Measurements from ENCODE around the gene DENND1A.

Gene DENND1A

DNA sequence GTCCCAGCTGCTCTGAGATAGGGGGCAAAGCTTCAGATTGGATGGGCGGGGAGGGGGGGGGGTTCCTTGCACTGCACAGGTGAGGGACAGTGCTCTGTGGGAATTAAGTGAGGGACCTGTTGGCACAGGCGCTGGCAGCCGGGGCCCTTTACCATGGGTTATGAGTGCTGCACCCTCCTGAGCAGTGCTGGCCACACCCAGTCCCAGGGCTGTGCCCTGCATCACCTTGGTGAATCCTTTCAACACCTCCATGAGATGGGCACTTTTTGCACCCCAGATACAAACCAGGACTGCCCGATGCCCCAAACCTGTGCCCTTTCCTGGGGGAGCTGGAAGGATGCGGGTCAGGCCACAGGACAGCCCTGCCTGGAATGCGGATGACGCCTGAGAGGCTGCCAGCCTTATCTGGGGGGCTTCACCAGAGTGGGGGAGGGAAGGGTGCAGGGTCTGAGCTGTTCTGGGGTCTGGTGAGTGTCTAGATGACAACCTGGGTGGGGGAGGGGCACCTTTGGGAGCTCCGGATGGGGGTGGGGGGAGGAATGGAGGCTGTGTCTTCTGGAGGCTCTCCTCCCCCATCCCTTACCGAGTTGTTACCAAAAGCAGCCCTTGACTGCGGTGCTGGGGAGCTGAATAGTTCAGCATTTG, 568.7 kb downstream of the DENND1A start:
- Histone ChIP-seq H3K9me3 (ENCODE audit: control insufficient read depth in 2 of 2, low read length in 2 of 2) (no peaks in the 10 kb centered on the region), H3K27me3 (ENCODE audit: control insufficient read depth in 1 of 2, insufficient read depth in 2 of 2, low read length in 2 of 2) (no peaks in the 10 kb centered on the region), H3K9ac (ENCODE audit: low read length in 2 of 2) (no peak overlapping the region), H3K4me3 (ENCODE audit: low read length in 2 of 2) (no peak overlapping the region), H3K4me1 (ENCODE audit: control insufficient read depth, insufficient read depth, low read length) (peaks cover under 1% of the 10 kb centered on the region), H3K36me3 (ENCODE audit: control insufficient read depth in 2 of 2, insufficient read depth in 2 of 2, low read length in 2 of 2) (no peaks in the 10 kb centered on the region), H3K27ac (ENCODE audit: low read length) (no peak overlapping the region)

DNA sequence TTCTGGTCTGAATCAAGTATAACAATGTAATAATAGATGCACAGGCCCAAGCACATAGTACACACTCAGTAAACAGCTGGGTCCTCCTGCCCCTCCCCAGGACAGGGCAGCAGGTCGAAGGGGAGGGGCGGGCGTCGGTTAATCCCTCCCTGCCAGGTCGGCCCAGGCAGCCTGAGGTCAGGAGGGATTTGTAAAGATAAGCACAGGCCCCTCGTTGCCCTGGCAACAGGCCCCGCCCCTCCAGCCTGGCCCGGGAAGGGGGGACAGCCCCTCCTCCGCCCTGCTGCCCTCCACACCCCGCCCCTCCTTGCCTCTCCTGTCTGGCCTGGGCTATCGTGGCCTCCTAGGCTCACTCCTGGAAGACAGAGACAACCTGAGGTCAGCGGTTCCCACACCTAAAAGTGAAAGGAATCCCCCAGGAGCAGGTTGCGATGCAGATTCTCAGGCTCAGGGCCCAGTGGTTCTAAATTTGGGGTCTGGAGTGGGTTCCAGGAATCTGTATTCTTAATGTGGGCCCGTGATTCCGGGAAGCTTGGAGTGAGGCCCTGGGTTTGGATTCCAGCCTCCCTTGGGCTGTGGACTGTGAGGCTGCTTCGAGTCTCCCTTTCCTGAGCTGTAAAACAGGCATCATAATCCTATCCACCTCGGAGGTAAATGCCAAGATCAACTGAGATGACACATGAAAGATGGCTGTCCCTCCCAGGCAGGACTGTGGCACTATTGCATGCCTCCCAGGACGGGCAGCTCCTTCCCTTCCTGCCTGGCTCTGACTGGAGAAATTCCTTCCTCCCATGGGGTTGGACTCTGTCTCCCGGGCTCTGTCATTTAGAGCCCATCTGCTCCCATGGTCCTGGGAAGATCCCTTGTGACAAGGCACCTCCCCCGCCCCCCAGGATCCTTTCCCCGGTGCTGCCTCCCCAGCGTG, 569.5 kb downstream of the DENND1A start:
- H3K27ac ChIP-seq (ENCODE audit: low read length) = no peak overlapping the region
- H3K27me3 ChIP-seq (ENCODE audit: control insufficient read depth in 1 of 2, insufficient read depth in 2 of 2, low read length in 2 of 2) = no peaks in the 10 kb centered on the region
- H3K4me3 ChIP-seq (ENCODE audit: low read length in 2 of 2) = no peak overlapping the region
- H3K36me3 ChIP-seq (ENCODE audit: control insufficient read depth in 2 of 2, insufficient read depth in 2 of 2, low read length in 2 of 2) = no peaks in the 10 kb centered on the region
- H3K4me1 ChIP-seq (ENCODE audit: control insufficient read depth, insufficient read depth, low read length) = peaks cover 2% of the 10 kb centered on the region
- H3K9ac ChIP-seq (ENCODE audit: low read length in 2 of 2) = no peak overlapping the region
- H3K9me3 ChIP-seq (ENCODE audit: control insufficient read depth in 2 of 2, low read length in 2 of 2) = no peaks in the 10 kb centered on the region

DNA sequence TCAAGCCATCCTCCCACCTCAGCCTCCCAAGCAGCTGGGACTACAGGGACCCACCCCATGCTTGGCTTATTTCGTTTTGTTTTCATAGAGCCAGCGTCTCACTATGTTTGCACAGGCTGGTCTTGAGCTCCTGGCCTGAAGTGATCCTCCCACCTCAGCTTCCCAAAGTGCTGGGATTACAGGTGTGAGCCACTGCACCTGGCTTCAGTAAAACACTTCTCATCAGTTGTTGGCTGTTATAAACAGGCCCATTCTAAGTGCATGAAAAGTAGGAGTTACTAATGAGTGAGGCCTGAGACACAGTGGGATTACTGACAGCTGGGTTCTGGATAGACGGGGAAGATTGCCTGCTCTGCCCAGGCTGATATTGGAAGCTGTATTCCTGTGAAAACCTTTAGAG, 570.4 kb downstream of the DENND1A start:
- no peaks in the 10 kb centered on the region for H3K36me3 ChIP-seq (ENCODE audit: control insufficient read depth in 2 of 2, insufficient read depth in 2 of 2, low read length in 2 of 2)
- no peak overlapping the region for H3K27ac ChIP-seq (ENCODE audit: low read length)
- H3K27me3 ChIP-seq (ENCODE audit: control insufficient read depth in 1 of 2, insufficient read depth in 2 of 2, low read length in 2 of 2) = peaks cover 0 to 2% of the 10 kb centered on the region in 2 donors
- no peak overlapping the region for H3K9ac ChIP-seq (ENCODE audit: low read length in 2 of 2)
- H3K9me3 ChIP-seq (ENCODE audit: control insufficient read depth in 2 of 2, low read length in 2 of 2) = no peaks in the 10 kb centered on the region
- no peak overlapping the region for H3K4me3 ChIP-seq (ENCODE audit: low read length in 2 of 2)
- H3K4me1 ChIP-seq (ENCODE audit: control insufficient read depth, insufficient read depth, low read length) = peaks cover 4% of the 10 kb centered on the region

DNA sequence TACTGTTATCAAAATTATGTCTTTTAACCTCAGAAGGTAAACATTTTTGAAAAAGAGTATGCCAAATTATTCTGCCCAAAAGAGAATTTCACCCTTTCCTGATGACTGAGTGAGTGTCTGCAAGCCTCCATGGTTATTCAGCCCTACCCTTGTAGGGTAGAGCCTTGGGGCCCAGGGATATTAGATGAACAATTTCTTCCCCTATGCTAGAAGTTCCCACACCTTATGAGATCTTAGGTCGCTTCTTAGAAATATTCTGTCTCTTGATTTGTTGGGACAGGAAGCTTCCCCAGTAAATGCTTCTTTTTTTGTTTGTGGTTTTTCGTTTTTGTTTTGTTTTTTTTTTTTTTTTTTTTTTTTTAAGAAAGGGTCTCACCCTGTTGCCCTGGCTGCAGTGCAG, 570.8 kb downstream of the DENND1A start:
- Histone ChIP-seq H3K9me3 (ENCODE audit: control insufficient read depth in 2 of 2, low read length in 2 of 2) (no peaks in the 10 kb centered on the region), H3K36me3 (ENCODE audit: control insufficient read depth in 2 of 2, insufficient read depth in 2 of 2, low read length in 2 of 2) (no peaks in the 10 kb centered on the region), H3K27me3 (ENCODE audit: control insufficient read depth in 1 of 2, insufficient read depth in 2 of 2, low read length in 2 of 2) (peaks cover 0 to 2% of the 10 kb centered on the region in 2 donors), H3K9ac (ENCODE audit: low read length in 2 of 2) (no peak overlapping the region), H3K4me3 (ENCODE audit: low read length in 2 of 2) (no peak overlapping the region), H3K27ac (ENCODE audit: low read length) (no peak overlapping the region), H3K4me1 (ENCODE audit: control insufficient read depth, insufficient read depth, low read length) (peaks cover 9% of the 10 kb centered on the region)

DNA sequence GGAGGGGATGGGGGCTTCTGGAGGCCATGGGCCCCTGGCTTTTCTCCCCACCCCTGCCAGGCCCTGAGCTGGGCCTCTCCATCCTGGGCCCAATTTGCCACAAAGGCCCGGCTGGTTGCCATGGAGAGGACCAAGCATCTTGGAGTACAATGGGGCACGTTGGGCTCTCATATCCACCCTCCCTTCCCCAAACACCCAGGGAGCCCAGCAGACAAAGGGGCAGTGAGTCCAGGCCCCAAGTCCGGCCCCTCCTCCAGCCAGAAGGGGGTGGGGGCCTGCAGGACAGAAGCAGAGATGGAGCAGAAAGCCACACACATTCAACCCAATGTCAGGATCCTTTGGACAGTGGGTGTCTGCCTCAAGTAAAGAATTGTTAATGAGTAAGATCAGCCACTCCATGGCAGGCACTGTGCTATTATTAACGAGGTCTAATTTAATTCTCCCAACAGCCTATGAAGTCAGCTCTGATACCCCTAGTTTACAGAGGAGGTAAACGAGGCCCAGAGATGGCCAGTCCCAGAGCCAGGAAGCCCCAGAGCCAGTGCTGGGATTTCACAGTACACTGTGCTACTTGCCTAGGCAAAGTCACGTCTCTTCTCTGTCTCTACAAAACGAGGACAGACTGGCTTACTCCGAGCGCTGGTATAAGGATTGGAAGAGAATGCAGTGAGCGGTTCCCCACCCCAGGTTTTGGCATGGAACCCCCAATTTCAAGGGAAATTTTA, 571.6 kb downstream of the DENND1A start:
- Histone ChIP-seq H3K27ac (ENCODE audit: low read length) (no peak overlapping the region), H3K9ac (ENCODE audit: low read length in 2 of 2) (no peak overlapping the region), H3K27me3 (ENCODE audit: control insufficient read depth in 1 of 2, insufficient read depth in 2 of 2, low read length in 2 of 2) (peaks cover 4 to 7% of the 10 kb centered on the region in 2 donors), H3K9me3 (ENCODE audit: control insufficient read depth in 2 of 2, low read length in 2 of 2) (no peaks in the 10 kb centered on the region), H3K4me3 (ENCODE audit: low read length in 2 of 2) (no peak overlapping the region), H3K4me1 (ENCODE audit: control insufficient read depth, insufficient read depth, low read length) (peaks cover 11% of the 10 kb centered on the region), H3K36me3 (ENCODE audit: control insufficient read depth in 2 of 2, insufficient read depth in 2 of 2, low read length in 2 of 2) (no peaks in the 10 kb centered on the region)

DNA sequence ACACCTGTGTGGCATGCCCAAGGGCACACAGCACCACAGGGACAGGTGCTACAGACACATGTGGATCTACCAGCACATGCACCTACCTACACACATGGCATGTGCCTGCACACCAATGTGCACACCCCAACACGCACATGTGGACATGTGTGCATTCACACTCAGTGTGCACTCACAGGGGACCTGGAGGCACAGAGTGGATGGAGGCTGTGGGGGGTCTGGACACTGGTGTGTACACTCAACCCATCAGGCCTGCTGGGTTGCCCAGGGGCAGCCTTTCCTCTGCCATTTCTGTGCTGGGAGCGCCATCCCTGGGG, 572.2 kb downstream of the DENND1A start:
- no peak overlapping the region for H3K9ac ChIP-seq (ENCODE audit: low read length in 2 of 2)
- no peaks in the 10 kb centered on the region for H3K9me3 ChIP-seq (ENCODE audit: control insufficient read depth in 2 of 2, low read length in 2 of 2)
- H3K27me3 ChIP-seq (ENCODE audit: control insufficient read depth in 1 of 2, insufficient read depth in 2 of 2, low read length in 2 of 2) = peaks cover 4 to 9% of the 10 kb centered on the region in 2 donors
- no peak overlapping the region for H3K27ac ChIP-seq (ENCODE audit: low read length)
- H3K4me3 ChIP-seq (ENCODE audit: low read length in 2 of 2) = no peak overlapping the region
- H3K4me1 ChIP-seq (ENCODE audit: control insufficient read depth, insufficient read depth, low read length) = peaks cover 11% of the 10 kb centered on the region
- H3K36me3 ChIP-seq (ENCODE audit: control insufficient read depth in 2 of 2, insufficient read depth in 2 of 2, low read length in 2 of 2) = no peaks in the 10 kb centered on the region

DNA sequence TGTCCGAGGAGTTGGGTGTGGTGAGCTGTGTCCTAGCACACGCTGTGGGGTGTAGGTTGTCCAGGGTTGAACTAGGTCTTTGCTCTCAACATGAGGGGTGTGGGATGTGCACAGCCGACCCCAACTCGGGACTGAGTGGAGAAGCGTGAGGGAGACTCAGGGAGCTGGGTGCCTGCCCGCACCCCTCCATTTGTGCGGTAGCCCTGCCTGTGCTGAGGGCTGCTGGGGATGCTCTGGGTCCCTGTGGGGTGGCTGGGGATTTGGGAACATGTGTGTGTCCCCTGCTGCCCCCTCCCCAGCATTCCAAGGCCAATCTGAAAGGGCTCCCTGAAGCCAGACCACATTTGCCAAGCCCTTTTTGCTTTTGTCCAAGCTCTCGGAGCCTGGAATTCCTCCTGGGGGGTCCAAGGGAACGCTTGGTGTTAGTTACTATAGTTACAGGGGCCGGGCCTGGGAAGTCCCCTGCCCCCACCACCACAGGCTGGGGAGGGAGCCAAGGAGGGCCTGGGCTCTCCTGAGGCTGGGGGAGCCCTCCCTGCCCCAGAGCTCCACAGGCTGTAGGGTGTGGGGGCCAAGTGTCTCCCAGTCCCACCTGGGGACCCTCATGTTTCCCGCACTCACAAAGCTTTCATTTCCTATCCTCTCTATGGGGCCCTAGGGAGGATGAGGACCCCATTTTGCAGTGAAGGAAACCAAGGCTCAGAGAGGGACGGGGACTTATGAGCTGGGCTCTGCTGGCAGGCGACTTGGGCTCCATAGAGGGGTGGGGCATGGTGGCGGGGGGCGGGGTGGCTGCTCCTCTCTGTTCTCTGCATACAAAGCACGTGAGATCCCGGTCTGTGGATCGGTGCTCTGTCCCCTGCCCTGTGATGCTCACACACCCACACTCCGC, 572.8 kb downstream of the DENND1A start:
- peaks cover 11% of the 10 kb centered on the region for H3K4me1 ChIP-seq (ENCODE audit: control insufficient read depth, insufficient read depth, low read length)
- H3K9ac ChIP-seq (ENCODE audit: low read length in 2 of 2) = no peak overlapping the region
- peaks cover 4 to 9% of the 10 kb centered on the region in 2 donors for H3K27me3 ChIP-seq (ENCODE audit: control insufficient read depth in 1 of 2, insufficient read depth in 2 of 2, low read length in 2 of 2)
- no peaks in the 10 kb centered on the region for H3K36me3 ChIP-seq (ENCODE audit: control insufficient read depth in 2 of 2, insufficient read depth in 2 of 2, low read length in 2 of 2)
- H3K27ac ChIP-seq (ENCODE audit: low read length) = no peak overlapping the region
- H3K9me3 ChIP-seq (ENCODE audit: control insufficient read depth in 2 of 2, low read length in 2 of 2) = no peaks in the 10 kb centered on the region
- H3K4me3 ChIP-seq (ENCODE audit: low read length in 2 of 2) = no peak overlapping the region

DNA sequence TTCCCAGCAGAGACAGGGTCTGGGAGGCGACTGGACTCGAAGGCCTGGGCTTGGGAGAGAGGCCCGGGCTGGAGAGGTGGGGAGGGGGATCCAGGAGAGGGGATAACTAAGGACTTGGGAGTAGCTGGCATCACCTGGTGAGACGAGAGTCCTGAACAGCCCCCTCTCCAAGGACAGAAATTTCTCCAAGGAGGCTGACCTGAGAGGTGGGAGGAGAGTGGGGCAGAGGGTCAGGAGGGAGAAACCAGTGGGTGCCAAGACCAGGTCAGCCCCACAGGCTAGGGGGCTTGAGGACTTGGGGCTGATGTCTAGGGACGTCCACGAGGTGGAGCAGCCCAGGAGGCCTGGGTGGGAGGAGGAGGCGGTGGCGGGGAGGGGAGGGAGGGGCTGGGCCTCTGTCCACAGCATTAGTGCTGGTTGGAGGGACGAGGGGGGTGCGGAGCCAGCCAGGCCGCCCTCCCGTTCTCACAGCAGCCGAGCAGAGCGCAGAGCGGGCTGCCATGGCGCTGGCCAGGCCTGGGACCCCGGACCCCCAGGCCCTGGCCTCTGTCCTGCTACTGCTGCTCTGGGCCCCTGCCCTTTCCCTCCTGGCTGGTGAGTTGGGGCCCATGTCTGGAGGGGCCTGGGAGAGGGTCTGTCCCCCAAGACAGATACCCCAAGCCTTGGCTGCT, 574.0 kb downstream of the DENND1A start, which contains the start of gene CRB2:
Gene CRB2 (plus strand): TSS at position 437 of the 671 bp plus-strand sequence. CDS start 64 bp downstream, at position 501.
- Histone ChIP-seq H3K4me3 (ENCODE audit: low read length in 2 of 2) (no peak within 1 kb of the TSS), H3K4me1 (ENCODE audit: control insufficient read depth, insufficient read depth, low read length) (peaks cover 11% of the 10 kb centered on the region), H3K9ac (ENCODE audit: low read length in 2 of 2) (no peak within 1 kb of the TSS), H3K27ac (ENCODE audit: low read length) (no peak within 1 kb of the TSS), H3K27me3 (ENCODE audit: control insufficient read depth in 1 of 2, insufficient read depth in 2 of 2, low read length in 2 of 2) (peaks cover 4 to 9% of the 10 kb centered on the region in 2 donors), H3K36me3 (ENCODE audit: control insufficient read depth in 2 of 2, insufficient read depth in 2 of 2, low read length in 2 of 2) (no peaks in the 10 kb centered on the region), H3K9me3 (ENCODE audit: control insufficient read depth in 2 of 2, low read length in 2 of 2) (no peaks in the 10 kb centered on the region)

DNA sequence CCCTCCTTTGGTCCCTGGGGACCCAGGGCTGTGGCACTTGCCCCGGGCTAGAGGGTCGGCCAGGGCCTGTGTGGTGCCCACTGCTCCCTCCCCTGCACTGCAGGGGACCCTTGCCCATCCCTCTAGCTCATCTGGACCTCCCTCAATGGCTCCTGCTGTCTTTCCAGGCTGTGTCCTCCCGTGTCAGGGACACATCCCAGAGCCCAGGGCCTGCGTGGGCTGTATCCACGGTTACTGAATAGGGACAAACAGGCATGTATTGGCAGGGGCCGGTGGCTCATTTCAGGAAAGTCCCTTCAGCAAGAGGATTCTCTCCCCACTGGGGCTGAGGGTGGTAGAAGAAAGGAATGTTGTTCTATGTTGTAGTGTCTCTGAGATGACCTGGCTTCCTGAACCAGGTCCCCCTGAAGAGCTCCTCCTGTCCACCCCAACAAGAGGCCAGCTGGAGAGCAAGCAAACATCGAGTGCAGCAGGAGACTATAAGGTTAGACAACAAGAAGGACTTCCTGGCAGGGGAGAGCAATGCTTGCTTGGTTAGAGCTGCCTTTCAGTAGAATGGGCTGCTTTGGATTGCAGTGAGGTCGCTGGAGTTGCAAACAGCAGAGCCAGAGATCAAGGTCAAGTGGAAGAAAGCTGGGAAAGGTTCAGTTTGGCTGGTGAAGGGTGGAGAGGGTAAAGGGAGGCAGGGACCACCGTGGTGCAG, 575.0 kb downstream of the DENND1A start:
- H3K27me3 ChIP-seq (ENCODE audit: control insufficient read depth in 1 of 2, insufficient read depth in 2 of 2, low read length in 2 of 2) = peaks cover 4 to 9% of the 10 kb centered on the region in 2 donors
- no peaks in the 10 kb centered on the region for H3K9me3 ChIP-seq (ENCODE audit: control insufficient read depth in 2 of 2, low read length in 2 of 2)
- no peaks in the 10 kb centered on the region for H3K36me3 ChIP-seq (ENCODE audit: control insufficient read depth in 2 of 2, insufficient read depth in 2 of 2, low read length in 2 of 2)
- no peak overlapping the region for H3K27ac ChIP-seq (ENCODE audit: low read length)
- peaks cover 11% of the 10 kb centered on the region for H3K4me1 ChIP-seq (ENCODE audit: control insufficient read depth, insufficient read depth, low read length)
- H3K4me3 ChIP-seq (ENCODE audit: low read length in 2 of 2) = no peak overlapping the region
- H3K9ac ChIP-seq (ENCODE audit: low read length in 2 of 2) = no peak overlapping the region
